Endothelial cell of hepatic sinusoid (primary cell): ENCODE results near the gene USP2.

Experiments
- in situ Hi-C: cut with HindIII; loops from 2 replicates; pipeline ENCODE4 v1.10.0; 2017; ENCODE audit warnings: low sequenced_read_pairs

The USP2 gene

GRCh38 chr11:119366690-119367620 is 14.5 kb downstream of the USP2 start:
- in situ Hi-C loops, result loop anchor here (10.0 to 25.0 kb wide), 2 partner anchors 58 to 245 kb away; partner anchors contain the start of gene THY1

DNA sequence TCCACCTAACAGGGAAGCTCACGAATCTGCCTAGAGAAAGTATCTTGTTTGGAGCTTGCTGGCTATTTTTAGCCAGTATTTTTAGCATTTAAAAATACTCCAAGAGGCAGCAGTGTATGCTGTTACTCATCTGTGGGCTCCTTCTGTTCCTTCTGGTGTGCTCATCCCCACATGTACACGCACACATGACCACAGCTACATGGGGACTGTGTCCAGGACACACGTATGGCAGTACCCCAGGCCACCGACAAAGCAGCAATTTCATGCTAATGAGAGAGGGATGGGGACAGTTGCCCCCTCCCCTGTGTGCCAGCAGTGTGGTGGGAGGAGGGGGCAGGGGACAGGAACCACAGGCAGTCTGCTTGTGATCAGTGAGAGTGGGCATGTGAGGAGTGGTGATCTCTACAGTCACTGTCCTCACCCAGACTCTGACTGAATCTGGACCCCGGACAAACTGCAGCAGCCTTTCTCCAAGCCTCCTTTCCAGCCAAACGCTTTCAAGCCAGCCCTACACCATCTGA is 16.4 kb downstream of the USP2 start:
- in situ Hi-C loops, result loop anchor here (10.0 to 25.0 kb wide), 2 partner anchors 60 to 247 kb away; partner anchors contain the start of gene THY1

- in situ Hi-C loops, result loop anchor here (5.0 to 25.0 kb wide), 3 partner anchors 61 to 248 kb away; partner anchors contain the start of gene THY1
Observed at GRCh38 chr11:119363851-119364590, 17.5 kb downstream of the USP2 start.

- in situ Hi-C loops, result loop anchor here (5.0 to 25.0 kb wide), 3 partner anchors 62 to 249 kb away; partner anchors contain the start of gene THY1
Observed at GRCh38 chr11:119363081-119363850, 18.2 kb downstream of the USP2 start.

GRCh38 chr11:119362741-119363080 is 18.8 kb downstream of the USP2 start:
- in situ Hi-C loops, result loop anchor here (5.0 to 25.0 kb wide), 3 partner anchors 62 to 250 kb away; partner anchors contain the start of gene THY1

DNA sequence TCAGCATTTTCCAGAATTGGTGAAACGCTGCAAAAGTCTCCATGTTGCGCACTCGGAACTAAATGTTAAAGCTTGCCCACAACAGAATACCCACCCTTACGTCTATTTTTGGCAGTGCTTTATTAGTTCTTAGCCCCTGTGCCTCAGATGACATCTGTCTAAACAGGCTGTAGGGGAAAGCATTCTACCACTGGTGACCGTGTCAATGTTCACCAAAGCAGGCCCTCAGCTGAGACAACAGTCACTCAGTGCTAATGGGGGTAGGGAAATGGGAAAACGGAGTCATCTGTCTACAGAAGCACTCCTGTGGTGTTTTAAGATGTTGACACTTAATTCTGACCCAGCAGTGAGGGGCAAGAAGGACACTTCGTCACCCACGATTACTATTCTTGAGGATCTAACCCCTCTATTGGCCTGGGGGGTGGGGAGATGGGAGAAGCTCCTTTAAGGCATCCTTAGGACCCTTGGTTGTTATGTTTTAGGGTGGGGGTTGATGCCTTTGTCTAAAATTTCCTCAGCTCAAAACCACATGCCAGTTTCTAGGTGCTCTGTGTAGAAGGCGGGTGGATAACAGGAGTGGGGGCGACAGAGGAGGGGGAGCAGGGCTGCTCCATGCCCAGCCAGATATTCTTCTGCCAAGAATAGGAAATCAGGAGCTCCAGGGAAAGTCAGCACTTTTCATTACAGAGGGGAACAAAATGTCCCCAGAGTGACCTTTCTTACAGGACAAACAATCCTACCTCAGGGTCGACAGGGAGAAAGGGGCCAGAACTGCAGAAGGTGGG is 19.4 kb downstream of the USP2 start:
- in situ Hi-C loops, result loop anchor here (5.0 to 25.0 kb wide), 3 partner anchors 63 to 250 kb away; partner anchors contain the start of gene THY1

GRCh38 chr11:119361056-119361787 is 20.3 kb downstream of the USP2 start:
- in situ Hi-C loops, result loop anchor here (5.0 to 25.0 kb wide), 3 partner anchors 64 to 251 kb away; partner anchors contain the start of gene THY1

GRCh38 chr11:119359365-119360214 is 21.9 kb downstream of the USP2 start:
- in situ Hi-C loops, result loop anchor here (5.0 to 25.0 kb wide), 3 partner anchors 65 to 253 kb away; partner anchors contain the start of gene THY1

DNA sequence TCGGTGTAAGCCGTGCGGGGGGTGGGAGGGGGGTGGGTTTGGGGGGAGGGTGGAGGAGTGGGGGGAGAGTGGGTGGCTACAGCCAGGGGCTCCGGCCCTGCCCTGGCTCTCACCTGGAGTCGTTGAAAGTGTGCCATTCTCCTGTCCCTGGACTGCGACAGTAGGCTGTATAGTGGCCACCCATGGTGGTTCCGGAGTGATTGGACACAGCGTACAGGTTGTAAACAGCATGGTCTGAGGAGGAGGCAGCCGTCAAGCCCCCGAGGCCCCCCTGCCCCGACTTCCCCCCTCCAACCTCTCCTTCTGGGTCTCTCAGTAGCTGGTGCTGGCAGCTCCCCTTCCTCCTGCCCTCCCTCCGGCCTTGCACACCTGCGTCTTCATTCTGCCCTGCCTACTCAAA is 24.4 kb downstream of the USP2 start:
- in situ Hi-C loops, result loop anchor here (25.0 kb wide), 1 partner anchor 255 kb away; no protein-coding TSS in a partner anchor

GRCh38 chr11:119356349-119357031 is 25.0 kb downstream of the USP2 start:
- in situ Hi-C loops, result loop anchor here (25.0 kb wide), 1 partner anchor 256 kb away; no protein-coding TSS in a partner anchor

- in situ Hi-C loops, result loop anchor here (25.0 kb wide), 1 partner anchor 257 kb away; no protein-coding TSS in a partner anchor
Observed at GRCh38 chr11:119355091-119355843, 26.2 kb downstream of the USP2 start.

DNA sequence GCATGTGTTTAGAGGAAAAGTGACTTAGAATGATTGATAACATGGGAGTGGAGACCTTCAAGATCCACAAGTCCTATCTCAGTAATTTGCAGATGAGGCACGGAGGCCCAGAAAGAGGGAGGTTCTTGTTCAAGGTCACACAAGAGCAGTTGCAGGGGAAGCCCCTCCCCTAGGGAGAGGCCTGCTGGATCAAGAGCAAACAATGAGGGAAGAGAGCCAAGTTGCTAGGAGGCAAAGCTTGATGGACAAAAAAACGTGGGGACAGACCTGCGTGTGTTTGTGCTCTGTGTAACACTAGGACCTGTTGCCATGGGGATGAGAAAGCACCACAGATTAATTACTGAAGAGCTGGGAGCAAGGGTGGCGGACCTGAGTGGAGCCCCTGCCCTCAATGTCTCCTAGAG is 28.6 kb downstream of the USP2 start:
- in situ Hi-C loops, result loop anchor here (25.0 kb wide), 1 partner anchor 259 kb away; no protein-coding TSS in a partner anchor

DNA sequence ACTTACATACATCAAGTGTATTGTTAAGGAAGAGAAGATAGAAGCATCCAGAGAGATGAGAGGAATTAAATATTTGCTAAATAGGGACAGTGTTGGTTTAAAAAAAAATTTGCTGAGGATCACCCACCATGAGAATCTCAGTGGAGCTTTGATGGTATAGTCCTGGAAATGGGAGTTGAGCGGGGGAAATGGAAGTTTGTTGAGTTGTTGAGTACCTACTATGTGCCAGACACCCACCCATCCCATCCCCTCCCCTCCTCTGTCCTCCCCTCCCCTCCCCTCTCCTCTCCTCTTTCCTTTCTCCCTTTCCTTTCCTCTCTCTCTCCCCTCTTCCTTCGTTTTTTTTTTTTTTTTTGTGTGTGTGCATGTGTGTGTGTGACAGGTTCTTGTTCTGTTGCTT is 30.3 kb downstream of the USP2 start:
- in situ Hi-C loops, result loop anchor here (25.0 kb wide), 1 partner anchor 261 kb away; no protein-coding TSS in a partner anchor

DNA sequence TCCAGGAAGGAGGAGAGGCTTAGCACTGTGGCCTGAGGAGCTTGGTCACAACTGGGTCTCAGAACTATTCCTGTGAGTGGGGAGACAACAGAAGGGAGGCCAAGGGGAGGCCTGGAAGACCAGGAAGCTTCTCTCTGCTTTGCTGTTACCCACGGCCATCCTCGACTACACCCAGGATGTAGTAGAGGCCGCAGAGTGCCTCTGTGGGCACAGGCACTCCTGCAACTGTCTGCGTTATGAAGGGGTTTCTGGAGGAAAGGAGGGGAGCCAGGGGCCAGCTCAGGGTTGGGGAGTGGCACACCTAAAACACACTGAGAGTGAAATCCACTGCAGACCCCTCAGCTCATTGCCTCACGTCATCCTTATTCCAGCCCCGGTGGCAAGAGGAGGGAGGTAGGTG is 31.2 kb downstream of the USP2 start:
- in situ Hi-C loops, result loop anchor here (25.0 kb wide), 1 partner anchor 262 kb away; no protein-coding TSS in a partner anchor

DNA sequence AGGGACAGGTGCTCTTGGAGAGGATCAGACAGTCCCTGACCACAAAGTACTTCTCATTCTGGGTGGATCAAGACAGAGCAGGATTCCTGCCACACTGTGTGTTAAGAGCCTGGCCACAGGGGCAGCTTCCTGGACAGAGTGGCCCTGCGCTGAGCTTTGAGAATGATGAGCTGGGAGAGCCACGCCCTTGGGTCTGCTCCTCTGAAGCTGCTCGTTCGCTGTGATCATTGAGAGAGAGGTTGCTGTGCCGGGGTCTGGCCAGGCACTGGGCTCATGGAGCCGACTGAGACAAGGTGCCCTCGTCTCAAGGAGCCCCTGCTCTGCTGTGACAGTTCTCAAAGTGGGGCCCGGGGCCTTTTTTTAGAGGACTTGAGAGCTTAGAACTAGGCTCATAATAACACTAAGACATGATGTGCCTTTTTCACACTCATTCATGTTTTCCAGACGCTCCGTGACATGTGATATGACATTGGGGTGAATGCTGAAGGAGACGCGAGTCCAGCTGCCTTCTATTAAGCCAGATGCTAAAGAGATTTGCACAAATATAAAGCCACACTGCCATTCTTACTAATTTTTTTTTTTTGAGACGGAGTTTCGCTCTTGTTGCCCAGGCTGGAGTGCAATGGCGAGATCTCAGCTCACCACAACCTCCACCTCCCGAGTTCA is 33.4 kb downstream of the USP2 start:
- in situ Hi-C loops, result no loop called here

GRCh38 chr11:119347242-119347641 is 34.2 kb downstream of the USP2 start:
- in situ Hi-C loops, result no loop called here
